ENCODE measurements around the gene BCKDHB. TPM values are rescaled to one million over a fixed set of nuclear protein-coding genes. Genes with fewer than 3 reads are reported as not detected.
A peak's percentile ranks its signal among the peaks of the same experiment; 100 is the strongest.

Gene BCKDHB
- total RNA-seq, 1 donor from 2014 or later, result 12.5 TPM

GRCh38 chr6:80380566-80380965 is 274.1 kb downstream of the BCKDHB start:
- DNase-seq (ENCODE audit: low spot score), result no peak

DNA sequence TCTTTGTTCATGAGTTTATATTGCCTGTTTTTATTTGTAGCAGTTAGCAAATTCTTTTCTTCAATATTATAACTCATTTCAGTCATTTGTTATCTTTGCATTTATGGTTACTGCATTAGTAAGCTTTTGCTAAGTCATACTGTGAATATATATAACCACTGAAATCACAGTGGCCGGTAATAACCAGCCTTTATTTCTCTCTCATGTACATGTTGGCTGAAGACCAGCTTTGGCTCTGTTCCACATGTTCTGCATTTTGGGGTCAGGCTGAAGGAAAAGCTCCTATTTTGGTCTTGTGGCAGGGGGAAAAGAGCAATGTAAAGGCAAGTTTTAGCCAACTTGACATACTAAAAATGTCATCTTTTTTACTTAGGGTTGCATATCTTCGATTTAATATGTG is 276.3 kb downstream of the BCKDHB start:
- DNase-seq (ENCODE audit: low spot score), result peak; percentile 92

DNA sequence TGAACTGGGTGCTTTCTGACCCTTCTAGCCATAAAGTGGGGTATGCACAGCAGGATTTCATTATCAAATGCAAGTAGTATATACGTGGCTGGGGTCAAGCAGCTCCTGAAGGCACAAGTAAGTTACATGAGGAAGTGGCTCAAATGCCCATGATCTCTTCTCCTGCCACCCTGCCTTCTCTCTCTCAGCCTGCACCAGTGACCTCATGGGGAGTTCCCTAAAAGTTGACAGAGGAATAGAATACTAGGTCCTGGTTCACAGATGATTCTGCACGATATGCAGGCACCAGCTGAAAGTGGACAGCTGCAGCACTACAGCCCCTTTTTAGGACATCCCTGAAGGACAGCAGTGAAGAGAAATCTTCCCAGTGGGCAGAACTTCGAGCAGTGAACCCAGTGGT is 282.0 kb downstream of the BCKDHB start:
- no peak for DNase-seq (ENCODE audit: low spot score)

Other genes starting within 250 kb of the BCKDHB start
- 6.7 TPM for gene ELOVL4, start 159.1 kb upstream of the BCKDHB start, total RNA-seq (ENCODE audit: insufficient read depth, low replicate concordance)
- gene TTK, start 102.0 kb upstream of the BCKDHB start, total RNA-seq (ENCODE audit: insufficient read depth, low replicate concordance), result 7.0 TPM

Data from umbilical cord (tissue), 2 donors.